Astrocyte (in vitro differentiated cells and primary cell): Measurements from ENCODE around the gene ANKRD61.

ENCODE experiments used
- CTCF ChIP-seq: IDR thresholded peaks from 2 replicates; pipeline ENCODE4 v1.5.1; 2011; ENCODE audit warnings: low read depth, mild to moderate bottlenecking, inconsistent platforms, low read length, moderate library complexity; ENCODE audit not compliant: insufficient read depth
- EZH2 ChIP-seq: IDR thresholded peaks from 2 replicates; pipeline ENCODE4 v1.6.1; 2012; ENCODE audit warnings: mild to moderate bottlenecking, low read length, inconsistent platforms; ENCODE audit not compliant: insufficient read depth

DNA sequence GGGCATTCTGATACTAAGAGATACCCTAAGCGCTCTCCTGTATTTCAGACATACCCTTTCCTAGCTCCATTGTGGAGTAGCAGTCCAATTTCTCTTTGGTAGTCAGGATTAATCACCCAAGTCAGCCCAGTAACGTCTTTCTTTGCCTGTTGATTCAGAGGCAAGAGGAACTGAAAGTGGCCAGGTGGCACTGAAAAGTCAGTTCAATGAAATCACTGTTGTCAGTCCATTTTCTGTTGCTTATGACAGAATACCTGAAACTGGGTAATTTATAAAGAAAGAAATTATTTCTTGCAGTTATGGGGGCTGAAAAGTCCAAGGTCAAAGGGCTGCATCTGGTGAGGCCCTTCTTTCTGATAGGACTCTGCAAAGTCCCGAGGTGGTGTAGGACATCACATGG lies 40.2 kb downstream of the ANKRD61 start:
- TF ChIP-seq CTCF (no peak), EZH2 (no peak)
